Measurements from ENCODE around the gene RPLP1. TPM values are rescaled to one million over a fixed set of nuclear protein-coding genes. Genes with fewer than 3 reads are reported as not detected.

The RPLP1 gene
- total RNA-seq, 1 experiment from 2014 or later: 1,613 TPM

- Histone ChIP-seq H3K36me3 (ENCODE audit: insufficient read depth, low read length, poor library complexity, severe bottlenecking) (no peaks in the 10 kb centered on the region), H3K27me3 (replicated peaks; ENCODE audit: insufficient read depth, low read depth, low read length, poor library complexity) (no peaks in the 10 kb centered on the region), H3K4me3 (ENCODE audit: low read depth, low read length, poor library complexity, severe bottlenecking) (no peak overlapping the region), H3K4me1 (ENCODE audit: insufficient read depth, low read length, poor library complexity, severe bottlenecking) (no peaks in the 10 kb centered on the region), H3K27ac (ENCODE audit: low read depth, low read length, poor library complexity, severe bottlenecking) (no peak overlapping the region), H3K9me3 (ENCODE audit: low read depth, low read length, poor library complexity, severe bottlenecking) (no peaks in the 10 kb centered on the region)
- BruUV-seq (replicated peaks): no TSS peak
- ChIA-PET POLR2A (ENCODE audit: low non-redundant PET) (no interaction called here), CTCF (no interaction called here)
- intact Hi-C loops (cut with micrococcal nuclease; ENCODE audit: unreplicated experiment): no loop called here
- no peak for DNase-seq (ENCODE audit: low spot score)
- no peak for TF ChIP-seq CTCF (conservative IDR thresholded peaks at IDR 0.05; ENCODE audit: low read depth, low read length)
- no peak for TF ChIP-seq EZH2 (IDR thresholded peaks at IDR 0.05; ENCODE audit: borderline replicate concordance, low read depth, low read length, poor library complexity, severe bottlenecking)
Measured at GRCh38 chr15:69482686-69483256, 30.2 kb downstream of the RPLP1 start.

GRCh38 chr15:69484837-69485236 is 32.2 kb downstream of the RPLP1 start:
- intact Hi-C loops (cut with micrococcal nuclease; ENCODE audit: unreplicated experiment): no loop called here
- H3K4me1 ChIP-seq (ENCODE audit: insufficient read depth, low read length, poor library complexity, severe bottlenecking): no peaks in the 10 kb centered on the region
- ChIA-PET CTCF (no interaction called here), POLR2A (ENCODE audit: low non-redundant PET) (no interaction called here)
- no peaks in the 10 kb centered on the region for H3K36me3 ChIP-seq (ENCODE audit: insufficient read depth, low read length, poor library complexity, severe bottlenecking)
- H3K27me3 ChIP-seq (replicated peaks; ENCODE audit: insufficient read depth, low read depth, low read length, poor library complexity): no peaks in the 10 kb centered on the region
- no peak for DNase-seq (ENCODE audit: low spot score)
- H3K4me3 ChIP-seq (ENCODE audit: low read depth, low read length, poor library complexity, severe bottlenecking): no peak overlapping the region
- no peaks in the 10 kb centered on the region for H3K9me3 ChIP-seq (ENCODE audit: low read depth, low read length, poor library complexity, severe bottlenecking)
- no TSS peak for BruUV-seq (replicated peaks)
- TF ChIP-seq EZH2 (IDR thresholded peaks at IDR 0.05; ENCODE audit: borderline replicate concordance, low read depth, low read length, poor library complexity, severe bottlenecking) (no peak), CTCF (conservative IDR thresholded peaks at IDR 0.05; ENCODE audit: low read depth, low read length) (no peak)
- H3K27ac ChIP-seq (ENCODE audit: low read depth, low read length, poor library complexity, severe bottlenecking): no peak overlapping the region

GRCh38 chr15:69486481-69487110 is 34.0 kb downstream of the RPLP1 start:
- TF ChIP-seq CTCF (conservative IDR thresholded peaks at IDR 0.05; ENCODE audit: low read depth, low read length) (no peak), EZH2 (IDR thresholded peaks at IDR 0.05; ENCODE audit: borderline replicate concordance, low read depth, low read length, poor library complexity, severe bottlenecking) (no peak)
- no peak overlapping the region for H3K4me3 ChIP-seq (ENCODE audit: low read depth, low read length, poor library complexity, severe bottlenecking)
- no peaks in the 10 kb centered on the region for H3K27me3 ChIP-seq (replicated peaks; ENCODE audit: insufficient read depth, low read depth, low read length, poor library complexity)
- H3K36me3 ChIP-seq (ENCODE audit: insufficient read depth, low read length, poor library complexity, severe bottlenecking): no peaks in the 10 kb centered on the region
- no peaks in the 10 kb centered on the region for H3K9me3 ChIP-seq (ENCODE audit: low read depth, low read length, poor library complexity, severe bottlenecking)
- POLR2A ChIA-PET (ENCODE audit: low non-redundant PET): no interaction called here
- intact Hi-C loops (cut with micrococcal nuclease; ENCODE audit: unreplicated experiment): no loop called here
- no peaks in the 10 kb centered on the region for H3K4me1 ChIP-seq (ENCODE audit: insufficient read depth, low read length, poor library complexity, severe bottlenecking)
- no peak for DNase-seq (ENCODE audit: low spot score)
- CTCF ChIA-PET: no interaction called here
- no TSS peak for BruUV-seq (replicated peaks)
- H3K27ac ChIP-seq (ENCODE audit: low read depth, low read length, poor library complexity, severe bottlenecking): no peak overlapping the region
